Measurements from ENCODE around the gene ATAD3C.
A peak's percentile ranks its signal among the peaks of the same experiment; 100 is the strongest.
"Not testable (repeated sequence)": the region's sequence is repeated elsewhere in the genome, so short reads cannot be mapped to it uniquely, and the experiment has no call there.

ATAD3C gene

GRCh38 chr1:1432274-1432950 is 17.1 kb upstream of the ATAD3C start:
- DNase-seq, result peak in 1 of 3 donors; percentile 11

DNA sequence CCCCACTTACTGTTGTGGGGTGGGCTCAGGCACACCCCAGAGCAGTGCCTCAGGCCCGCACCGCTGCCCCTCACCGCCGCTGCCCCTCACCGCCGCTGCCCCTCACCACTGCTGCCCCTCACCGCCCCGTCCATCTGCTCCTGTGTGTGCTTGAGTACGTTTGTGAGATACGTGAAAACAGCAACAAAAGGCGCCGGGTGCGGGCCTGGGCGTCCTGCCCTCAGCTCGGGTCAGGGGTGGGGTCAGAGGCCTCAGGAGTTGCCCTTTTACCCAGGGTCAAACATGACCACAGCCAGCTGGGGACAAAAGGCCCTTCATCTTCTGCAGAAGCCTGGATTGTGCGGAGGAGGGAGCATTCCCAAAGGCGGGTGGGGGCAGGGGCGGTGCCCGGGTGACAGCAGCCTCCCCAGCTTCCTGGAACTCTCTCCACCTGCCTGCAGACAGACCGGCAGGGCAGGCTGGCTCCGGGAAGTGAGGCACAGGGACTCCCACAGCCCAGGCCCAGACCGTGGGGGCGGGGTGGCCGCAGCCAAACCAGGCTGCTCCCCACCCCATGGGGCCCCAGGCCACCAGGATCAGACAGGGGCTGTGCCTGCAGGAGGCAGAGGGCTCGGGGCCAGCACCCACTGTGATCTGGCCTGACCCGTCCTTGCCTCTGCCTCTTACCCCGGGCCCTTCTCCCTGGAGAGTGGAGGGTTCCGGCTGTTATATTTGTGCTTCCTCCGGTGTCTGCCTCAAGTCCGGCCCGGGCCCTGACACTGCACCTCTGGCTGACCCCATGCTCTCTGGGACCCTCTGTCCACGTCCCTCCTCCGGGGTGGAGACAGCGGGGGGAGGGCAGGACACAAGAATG is 16.3 kb upstream of the ATAD3C start:
- peak in 1 of 3 donors; percentile 16 for DNase-seq

- DNase-seq, result peak; percentile 65 to 78 (median 77)
Observed at GRCh38 chr1:1433804-1434130, 15.7 kb upstream of the ATAD3C start.

DNA sequence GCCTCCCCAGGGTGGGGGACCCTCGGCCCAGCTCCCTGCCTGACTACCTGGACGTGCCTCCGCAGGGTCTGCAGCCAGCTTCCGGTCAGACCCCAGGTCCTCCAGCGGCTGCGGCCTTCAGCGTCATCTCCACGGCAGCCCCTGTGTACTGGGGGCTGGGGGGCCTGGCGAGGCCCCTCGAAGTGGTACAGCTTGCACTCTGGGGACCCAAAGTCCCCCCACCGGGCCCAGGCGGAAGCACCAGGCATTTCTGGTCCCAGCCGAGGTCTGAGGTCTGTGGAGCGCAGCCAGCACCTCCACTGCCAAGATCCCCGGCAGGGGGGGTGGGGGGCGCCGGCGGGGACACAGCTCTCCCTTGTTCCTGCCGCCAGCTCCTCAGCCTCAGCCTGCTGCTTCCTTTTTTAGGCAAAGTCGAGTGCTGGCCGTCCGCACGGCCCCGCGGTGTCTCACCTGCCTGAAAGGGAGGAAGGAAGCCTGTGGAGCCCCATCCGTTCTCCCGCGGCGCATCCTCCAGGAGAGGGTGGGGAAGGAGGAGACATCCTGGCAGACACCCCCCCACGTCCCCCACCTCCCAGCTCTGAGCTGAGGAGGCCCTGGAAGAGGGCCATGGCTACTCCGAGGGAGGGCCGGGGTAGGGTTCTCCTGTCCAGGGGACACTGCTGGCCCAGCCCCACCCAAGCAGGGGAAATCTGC is 15.2 kb upstream of the ATAD3C start:
- DNase-seq, result peak in 1 of 3 donors; percentile 15

DNA sequence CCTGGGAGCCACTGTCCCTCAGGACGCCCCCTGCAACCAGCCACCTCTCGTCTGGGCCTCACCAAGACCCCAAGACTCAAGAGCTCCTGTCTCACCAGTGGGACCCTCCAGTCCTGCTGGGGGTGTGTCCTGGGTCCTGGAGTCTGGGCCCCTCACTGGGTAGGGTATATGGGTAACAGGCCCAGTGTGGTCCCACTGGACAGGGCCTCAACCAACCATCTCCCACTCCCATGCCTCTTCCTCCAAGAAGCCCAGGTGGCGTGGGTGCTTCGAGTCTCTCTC is 14.7 kb upstream of the ATAD3C start:
- peak in 1 of 3 donors; percentile 13 for DNase-seq

GRCh38 chr1:1435106-1435903 is 14.2 kb upstream of the ATAD3C start, which contains the start of gene VWA1:
TSS of gene VWA1 (plus strand) at chr1:1435690. CDS start at chr1:1435749, 59 bp downstream.
- DNase-seq, result peak; percentile 63 to 91 (median 74)

DNA sequence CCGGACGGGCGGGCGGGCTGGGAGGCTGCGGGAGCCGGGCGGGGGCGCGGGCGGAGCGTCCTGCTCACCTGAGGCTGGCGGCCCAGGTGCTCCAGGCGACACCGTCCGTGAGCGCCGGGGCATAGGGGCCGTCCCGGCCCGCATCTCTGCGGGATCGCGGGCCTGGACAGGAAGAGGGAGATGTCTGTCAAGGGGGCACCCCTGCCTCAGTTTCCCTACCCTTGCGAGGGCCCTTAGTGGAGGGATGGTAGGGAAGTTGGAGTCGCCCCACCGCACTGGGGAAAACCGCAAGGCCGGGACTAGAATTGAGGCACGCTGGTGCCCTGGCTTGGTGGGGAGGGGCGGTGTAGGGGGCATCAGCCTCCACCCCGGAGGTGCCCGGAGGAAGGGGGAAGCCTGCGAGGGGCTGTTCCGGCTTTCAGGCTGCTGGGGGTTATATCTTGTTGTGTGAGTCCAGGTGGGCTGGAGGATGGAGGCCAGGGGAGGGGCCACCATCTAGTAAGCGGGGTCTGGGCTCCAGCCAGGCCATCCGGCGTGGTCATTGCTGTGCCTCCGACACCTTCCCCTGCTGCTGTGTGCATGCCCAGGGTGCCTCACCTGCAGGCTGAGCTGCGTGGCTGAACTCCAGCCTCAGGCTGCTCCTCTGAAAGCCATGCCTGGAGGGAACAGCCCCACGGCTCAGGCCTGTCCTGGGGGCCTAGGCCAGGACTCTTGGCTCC is 13.4 kb upstream of the ATAD3C start:
- DNase-seq, result peak in 1 of 3 donors; percentile 13

GRCh38 chr1:1436630-1437032 is 12.9 kb upstream of the ATAD3C start:
- no peak for DNase-seq

DNA sequence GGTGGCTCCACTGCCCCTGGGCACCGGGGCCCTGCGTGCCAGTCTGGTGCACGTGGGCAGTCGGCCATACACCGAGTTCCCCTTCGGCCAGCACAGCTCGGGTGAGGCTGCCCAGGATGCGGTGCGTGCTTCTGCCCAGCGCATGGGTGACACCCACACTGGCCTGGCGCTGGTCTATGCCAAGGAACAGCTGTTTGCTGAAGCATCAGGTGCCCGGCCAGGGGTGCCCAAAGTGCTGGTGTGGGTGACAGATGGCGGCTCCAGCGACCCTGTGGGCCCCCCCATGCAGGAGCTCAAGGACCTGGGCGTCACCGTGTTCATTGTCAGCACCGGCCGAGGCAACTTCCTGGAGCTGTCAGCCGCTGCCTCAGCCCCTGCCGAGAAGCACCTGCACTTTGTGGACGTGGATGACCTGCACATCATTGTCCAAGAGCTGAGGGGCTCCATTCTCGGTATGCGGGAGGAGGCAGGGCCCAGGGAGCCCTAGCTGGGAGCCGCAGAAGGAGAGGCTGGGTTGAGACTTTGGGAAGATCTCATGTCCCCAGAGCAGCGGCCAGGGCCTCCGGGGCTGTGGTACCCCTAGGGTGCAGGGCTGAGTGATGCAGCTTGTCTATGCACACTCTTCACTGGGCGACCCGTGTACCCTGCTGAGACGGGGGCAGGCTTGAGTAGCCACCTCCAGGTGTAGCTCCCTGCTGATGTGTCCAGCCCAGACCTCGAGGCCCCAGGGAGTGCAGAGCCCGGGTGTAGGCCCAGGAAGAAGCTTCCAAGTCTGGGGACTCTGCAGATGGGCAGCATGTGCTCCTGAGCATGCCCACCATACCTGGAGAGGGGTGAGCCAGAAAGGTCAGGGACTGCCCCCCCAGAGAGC is 12.2 kb upstream of the ATAD3C start:
- peak in 1 of 3 donors; percentile 18 for DNase-seq

- peak; percentile 63 to 68 (median 67) for DNase-seq
Observed at GRCh38 chr1:1437904-1438376, 11.5 kb upstream of the ATAD3C start.

DNA sequence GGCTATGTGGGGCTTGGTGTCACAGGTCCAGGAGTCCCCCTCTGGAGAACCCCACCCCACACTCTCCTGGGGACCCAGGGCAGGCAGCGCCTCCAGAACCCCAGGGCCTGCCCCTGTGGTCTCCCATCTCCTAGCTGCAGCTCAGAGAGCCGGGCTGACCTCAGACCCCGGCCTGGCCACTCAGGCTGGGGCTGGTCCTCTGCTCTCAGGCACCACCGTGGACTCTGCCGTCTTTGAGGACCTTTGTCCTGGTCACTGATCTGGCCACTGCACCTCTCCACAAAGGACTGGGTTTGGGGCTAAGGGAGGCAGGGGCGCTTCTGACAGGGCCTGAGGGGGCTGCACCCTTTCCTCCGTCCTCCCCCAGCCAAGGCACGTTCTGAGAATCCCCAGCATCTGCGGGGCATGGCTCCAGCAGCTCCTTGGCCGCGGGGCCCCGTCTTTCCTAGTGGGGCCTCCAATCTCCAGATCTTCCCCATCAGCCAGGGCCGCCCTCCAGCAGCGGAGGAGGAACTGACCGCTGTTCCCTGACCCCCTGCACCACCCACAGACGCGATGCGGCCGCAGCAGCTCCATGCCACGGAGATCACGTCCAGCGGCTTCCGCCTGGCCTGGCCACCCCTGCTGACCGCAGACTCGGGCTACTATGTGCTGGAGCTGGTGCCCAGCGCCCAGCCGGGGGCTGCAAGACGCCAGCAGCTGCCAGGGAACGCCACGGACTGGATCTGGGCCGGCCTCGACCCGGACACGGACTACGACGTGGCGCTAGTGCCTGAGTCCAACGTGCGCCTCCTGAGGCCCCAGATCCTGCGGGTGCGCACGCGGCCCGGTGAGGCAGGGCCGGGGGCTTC is 10.7 kb upstream of the ATAD3C start:
- DNase-seq, result peak in 1 of 3 donors; percentile 13

- DNase-seq, result peak in 1 of 3 donors; percentile 10
Observed at GRCh38 chr1:1439546-1440261, 9.8 kb upstream of the ATAD3C start.

DNA sequence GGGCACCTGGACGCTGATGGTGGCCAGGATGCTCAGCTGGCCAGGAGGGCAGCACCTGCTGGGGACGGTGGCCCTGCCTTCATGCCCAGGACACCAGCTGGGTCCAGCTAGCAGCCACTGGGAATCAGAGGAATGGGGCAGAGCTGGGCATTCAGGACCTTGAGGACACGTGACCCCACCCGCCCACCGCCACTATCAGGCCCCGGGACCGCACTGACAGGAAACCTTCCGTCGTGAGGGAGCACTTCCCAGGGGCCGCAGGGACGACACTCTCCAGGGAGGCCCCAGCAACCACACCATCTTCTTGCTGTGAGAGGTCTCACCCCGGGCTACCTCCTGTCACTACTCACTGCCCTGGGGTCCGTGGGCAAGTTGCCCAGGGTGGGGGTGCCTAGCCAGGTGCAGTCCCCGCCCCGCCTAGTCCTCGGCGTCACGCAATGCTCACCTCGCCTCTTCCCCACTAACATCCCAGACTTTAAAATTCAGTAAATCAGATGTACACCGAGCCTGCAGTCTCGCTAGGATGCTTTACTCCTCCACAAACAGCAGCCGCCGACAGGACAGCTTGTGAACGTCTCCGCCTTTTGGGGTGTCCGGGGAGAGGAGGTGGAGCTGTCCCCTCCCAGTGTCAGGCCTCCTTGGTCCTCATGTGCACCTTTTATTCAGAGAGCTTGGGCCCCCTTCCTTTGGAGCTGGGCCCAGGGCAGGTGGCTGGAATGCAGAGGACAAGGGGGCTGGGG is 9.1 kb upstream of the ATAD3C start:
- DNase-seq, result no peak

GRCh38 chr1:1441002-1441888 is 8.2 kb upstream of the ATAD3C start:
- DNase-seq, result peak; percentile 71 to 87 (median 73)

DNA sequence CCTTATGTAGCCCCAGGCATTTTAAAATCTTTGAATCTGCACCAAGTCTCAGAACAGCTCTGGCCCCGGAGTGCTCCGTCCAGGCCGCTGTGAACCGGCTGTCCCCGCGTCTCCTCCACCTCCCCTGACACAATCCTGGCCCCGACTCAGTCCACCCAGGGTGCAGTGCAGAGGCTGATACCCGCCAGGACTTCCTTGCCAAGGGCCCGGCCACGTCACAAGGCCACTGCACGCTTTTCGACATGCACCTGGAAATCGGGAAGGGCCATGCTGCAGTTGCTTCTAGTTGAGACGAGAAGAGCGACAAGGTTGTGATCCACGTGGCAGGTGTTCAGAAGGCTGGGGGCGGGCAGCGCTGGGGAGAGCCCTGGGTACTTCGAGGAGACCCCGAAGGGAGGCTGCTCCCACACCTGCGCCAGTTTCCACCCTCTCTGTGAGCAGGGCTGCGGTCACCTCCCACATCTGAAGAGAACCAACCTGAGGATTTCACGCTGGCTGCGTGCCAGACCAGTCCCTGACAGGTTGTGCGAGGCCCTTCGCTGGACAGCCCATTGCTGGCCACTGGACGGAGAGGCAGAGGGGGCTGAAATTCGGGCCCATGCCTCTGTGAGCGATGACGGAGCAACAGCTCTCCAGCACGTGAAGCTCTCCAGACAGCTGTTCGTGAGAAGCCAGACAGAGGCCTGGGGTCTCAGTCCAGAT is 7.3 kb upstream of the ATAD3C start:
- no peak for DNase-seq

DNA sequence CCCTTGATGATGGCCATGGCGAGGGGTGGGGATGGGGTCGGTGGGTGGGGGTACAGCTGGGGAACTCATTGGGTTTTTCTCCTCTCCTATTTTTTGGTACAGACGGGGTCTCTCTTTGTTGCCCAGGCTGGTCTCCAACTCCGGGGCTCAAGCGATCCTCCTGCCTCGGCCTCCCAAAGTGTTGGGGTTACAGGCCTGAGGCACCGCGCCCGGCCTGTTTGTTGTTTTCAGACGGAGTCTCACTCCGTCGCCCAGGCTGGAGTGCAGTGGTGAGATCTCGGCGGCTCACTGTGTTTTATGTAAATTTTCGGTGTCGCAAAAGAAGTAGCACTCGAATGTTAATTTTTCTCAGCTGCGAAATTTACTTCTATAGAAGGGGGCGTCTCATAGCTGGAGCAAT is 2.9 kb upstream of the ATAD3C start:
- not testable (repeated sequence) for DNase-seq

- DNase-seq, result not testable (repeated sequence)
Observed at GRCh38 chr1:1450616-1451015, 1.1 kb downstream of the ATAD3C start.
